K562 (cell line): ENCODE data around the gene PSMD13. TPM values are rescaled to one million over a fixed set of nuclear protein-coding genes. Genes with fewer than 3 reads are reported as not detected.

Experiments
- CHAMP1 ChIP-seq: fragments of 450-650 bp; IDR thresholded peaks from 2 replicates; pipeline ENCODE4 v1.6.1; 2016; ENCODE audit warnings: mild to moderate bottlenecking
- CREB1 ChIP-seq, 2 experiments: sonication (generic) in 1 of 2; formaldehyde crosslinking in 1 of 2; IDR thresholded peaks; 2 replicates each; pipeline versions ENCODE4 v1.6.1 to v1.8.0; 2012 to 2022; ENCODE audit warnings: inconsistent platforms in 1 of 2, mild to moderate bottlenecking in 1 of 2, missing genetic modification reagents in 1 of 2, moderate library complexity in 1 of 2
- CXXC5 ChIP-seq: fragments of 250-450 bp; sonication (Bioruptor Pico); IDR thresholded peaks from 2 replicates; pipeline ENCODE4 v1.8.0; 2022; ENCODE audit warnings: inconsistent platforms, mild to moderate bottlenecking, moderate library complexity
- DDX20 ChIP-seq: fragments of 450-650 bp; IDR thresholded peaks from 2 replicates; pipeline ENCODE4 v1.6.1; 2016; ENCODE audit warnings: missing genetic modification characterization, low read depth, mild to moderate bottlenecking, missing compliant biosample characterization, moderate library complexity
- EGR1 ChIP-seq: fragments of 450-650 bp; conservative IDR thresholded peaks from 2 replicates; pipeline ENCODE4 v1.6.1; 2017; ENCODE audit warnings: mild to moderate bottlenecking
- GABPB2 ChIP-seq: fragments of 250-450 bp; sonication (Bioruptor Pico); conservative IDR thresholded peaks from 2 replicates; pipeline ENCODE4 v1.5.1; 2021; ENCODE audit warnings: mild to moderate bottlenecking
- HDAC1 ChIP-seq, 2 experiments: fragments of 450-650 bp; IDR thresholded peaks; 2 replicates each; pipeline ENCODE4 v1.6.1; 2016 to 2017; ENCODE audit warnings: inconsistent platforms in 1 of 2, mild to moderate bottlenecking in 1 of 2, moderate library complexity in 1 of 2
- L3MBTL2 ChIP-seq: fragments of 450-650 bp; IDR thresholded peaks from 2 replicates; pipeline ENCODE4 v1.6.1; 2016; ENCODE audit warnings: mild to moderate bottlenecking, moderate library complexity
- SMARCA4 ChIP-seq: fragments of 450-650 bp; IDR thresholded peaks from 2 replicates; pipeline ENCODE4 v1.6.1; 2016
- SMARCE1 ChIP-seq: fragments of 450-650 bp; IDR thresholded peaks from 2 replicates; pipeline ENCODE4 v1.7.1; 2016; ENCODE audit warnings: mild to moderate bottlenecking
- TAF7 ChIP-seq: fragments of 450-650 bp; IDR thresholded peaks from 2 replicates; pipeline ENCODE4 v1.6.1; 2016; ENCODE audit warnings: missing genetic modification characterization, missing compliant biosample characterization
- ZNF41 ChIP-seq: fragments of 250-450 bp; sonication (Bioruptor Pico); conservative IDR thresholded peaks from 2 replicates; pipeline ENCODE4 v1.4.0; 2020; ENCODE audit warnings: mild to moderate bottlenecking
- ZNF695 ChIP-seq: fragments of 450-650 bp; formaldehyde crosslinking; IDR thresholded peaks from 2 replicates; pipeline ENCODE4 v1.4.0; 2020; ENCODE audit warnings: mild to moderate bottlenecking, moderate library complexity
- ZNF785 ChIP-seq: fragments of 250-450 bp; sonication (Bioruptor Pico); IDR thresholded peaks from 2 replicates; pipeline ENCODE4 v1.4.0; 2020; ENCODE audit warnings: mild to moderate bottlenecking
- polyA plus RNA-seq, 8 experiments: library from polyadenylated mRNA; depleted of rRNA in 4 of 8; stranded (reverse) in 5 of 8; unstranded in 3 of 8; fragments of >200 nt; fragmentation: Nextera tagmentation in 2 of 8; fragmentation: Illumina TruSeq in 1 of 8; extraction: Ambion mirVana in 2 of 8; extraction: Trizol in 1 of 8; gene quantifications; 2 replicates each; pipeline versions ENCODE4 v1.2.1 to v1.2.3, GENCODE V29; 2011 to 2014; ENCODE audit warnings: inconsistent platforms in 1 of 8, missing spikeins in 1 of 8
- total RNA-seq, 7 experiments: library from RNA; depleted of rRNA in 6 of 7; stranded (reverse); fragments of >200 nt in 6 of 7; fragmentation: Illumina TruSeq in 2 of 7; extraction: Trizol in 2 of 7; gene quantifications; 2 replicates each; pipeline versions ENCODE4 v1.2.1 to v1.2.3, GENCODE V29; 2011 to 2021; ENCODE audit warnings: low replicate concordance in 1 of 7
- TF ChIP-seq, protein P1 (sequence below): fragments of 450-650 bp; IDR thresholded peaks from 2 replicates; pipeline ENCODE4 v1.6.1; 2018; ENCODE audit not compliant: partially characterized antibody

Gene PSMD13
- total and polyA plus RNA-seq, 9 of the 15 experiments (the other 6 are each of a cell fraction or from before 2014, with no cell fraction given) = 185 to 383 (median 267) TPM

- TF ChIP-seq GABPB2 (CRISPR knock-in tag) = no peak
- TF ChIP-seq TAF7 (tag) = no peak
- TF ChIP-seq HDAC1 (IDR thresholded peaks at IDR 0.05) = 0 out of 4 replicates have a peak, but pooled peaks of 1 of the 2 experiments have one; percentile 60
- TF ChIP-seq SMARCE1 = peak; percentile 30; the same call in 1 of the 2 replicates
- TF ChIP-seq L3MBTL2 = peak; percentile 14; the same call in 1 of the 2 replicates
- TF ChIP-seq ZNF41 (CRISPR knock-in tag) = no peak
- peak; percentile 12 for TF ChIP-seq CXXC5 (CRISPR knock-in tag)
- no peak for TF ChIP-seq ZNF785 (CRISPR knock-in tag)
- TF ChIP-seq, protein P1, sequence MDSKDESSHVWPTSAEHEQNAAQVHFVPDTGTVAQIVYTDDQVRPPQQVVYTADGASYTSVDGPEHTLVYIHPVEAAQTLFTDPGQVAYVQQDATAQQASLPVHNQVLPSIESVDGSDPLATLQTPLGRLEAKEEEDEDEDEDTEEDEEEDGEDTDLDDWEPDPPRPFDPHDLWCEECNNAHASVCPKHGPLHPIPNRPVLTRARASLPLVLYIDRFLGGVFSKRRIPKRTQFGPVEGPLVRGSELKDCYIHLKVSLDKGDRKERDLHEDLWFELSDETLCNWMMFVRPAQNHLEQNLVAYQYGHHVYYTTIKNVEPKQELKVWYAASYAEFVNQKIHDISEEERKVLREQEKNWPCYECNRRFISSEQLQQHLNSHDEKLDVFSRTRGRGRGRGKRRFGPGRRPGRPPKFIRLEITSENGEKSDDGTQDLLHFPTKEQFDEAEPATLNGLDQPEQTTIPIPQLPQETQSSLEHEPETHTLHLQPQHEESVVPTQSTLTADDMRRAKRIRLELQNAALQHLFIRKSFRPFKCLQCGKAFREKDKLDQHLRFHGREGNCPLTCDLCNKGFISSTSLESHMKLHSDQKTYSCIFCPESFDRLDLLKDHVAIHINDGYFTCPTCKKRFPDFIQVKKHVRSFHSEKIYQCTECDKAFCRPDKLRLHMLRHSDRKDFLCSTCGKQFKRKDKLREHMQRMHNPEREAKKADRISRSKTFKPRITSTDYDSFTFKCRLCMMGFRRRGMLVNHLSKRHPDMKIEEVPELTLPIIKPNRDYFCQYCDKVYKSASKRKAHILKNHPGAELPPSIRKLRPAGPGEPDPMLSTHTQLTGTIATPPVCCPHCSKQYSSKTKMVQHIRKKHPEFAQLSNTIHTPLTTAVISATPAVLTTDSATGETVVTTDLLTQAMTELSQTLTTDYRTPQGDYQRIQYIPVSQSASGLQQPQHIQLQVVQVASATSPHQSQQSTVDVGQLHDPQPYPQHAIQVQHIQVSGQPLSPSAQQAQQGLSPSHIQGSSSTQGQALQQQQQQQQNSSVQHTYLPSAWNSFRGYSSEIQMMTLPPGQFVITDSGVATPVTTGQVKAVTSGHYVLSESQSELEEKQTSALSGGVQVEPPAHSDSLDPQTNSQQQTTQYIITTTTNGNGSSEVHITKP = peak; percentile 46
- TF ChIP-seq ZNF695 (CRISPR knock-in tag) = no peak
- TF ChIP-seq SMARCA4 = 0 out of 2 replicates have a peak, but pooled peaks have one; percentile 24
- no peak for TF ChIP-seq EGR1
- no peak for TF ChIP-seq DDX20
- no peak for TF ChIP-seq CHAMP1
- no peak for TF ChIP-seq CREB1 (IDR thresholded peaks at IDR 0.05)
- TF ChIP-seq CREB1 (CRISPR knock-in tag; IDR thresholded peaks at IDR 0.05) = no peak
These were observed 1.2 kb upstream of the PSMD13 start (continued) for GRCh38 chr11:235609-235996.
